HFF-Myc (cell line): ENCODE results near the gene DYNC1I1.

Experiments used
- DNase-seq: peaks from one replicate; pipeline ENCODE4 v3.0.0-alpha.2; 2011; ENCODE audit warnings: low read depth; ENCODE audit errors: extremely low read depth
- H3K4me3 ChIP-seq: replicated peaks from 2 replicates; pipeline ENCODE4 v1.5.1; 2011; ENCODE audit warnings: low read depth, mild to moderate bottlenecking, control low read depth, low read length
- TF ChIP-seq, protein P1 (sequence below): IDR thresholded peaks from 2 replicates; pipeline ENCODE4 v1.5.1; 2012; ENCODE audit warnings: mild to moderate bottlenecking, low read depth, low read length, control low read depth; ENCODE audit errors: missing control alignments

DYNC1I1 gene

DNA sequence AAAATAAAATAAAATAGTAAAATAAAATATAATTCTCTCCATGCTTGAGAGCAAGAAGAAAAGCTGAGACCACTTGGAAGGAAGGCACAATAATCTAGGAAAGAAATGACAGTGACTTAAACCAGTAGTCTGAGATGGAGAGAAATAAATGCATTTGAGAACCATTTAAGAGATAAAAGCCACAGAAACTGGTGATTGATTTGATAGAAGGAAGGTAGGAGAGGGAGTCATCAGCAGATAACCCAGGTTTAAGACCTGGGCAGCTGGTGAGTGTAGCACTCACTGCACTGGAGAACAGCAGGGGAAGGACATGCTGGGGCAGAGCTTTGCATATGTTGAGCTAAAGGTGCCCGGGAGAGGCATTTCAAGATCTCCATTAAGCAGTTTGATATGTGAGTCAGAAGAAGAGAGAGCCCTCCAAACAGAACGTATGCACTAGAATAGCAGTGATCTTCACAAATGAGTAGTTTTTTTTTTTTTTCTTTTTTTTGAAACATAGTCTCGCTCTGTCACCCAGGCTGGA lies 268.0 kb downstream of the DYNC1I1 start:
- H3K4me3 ChIP-seq = no peak overlapping the region
- no peak for DNase-seq
- TF ChIP-seq, protein P1, sequence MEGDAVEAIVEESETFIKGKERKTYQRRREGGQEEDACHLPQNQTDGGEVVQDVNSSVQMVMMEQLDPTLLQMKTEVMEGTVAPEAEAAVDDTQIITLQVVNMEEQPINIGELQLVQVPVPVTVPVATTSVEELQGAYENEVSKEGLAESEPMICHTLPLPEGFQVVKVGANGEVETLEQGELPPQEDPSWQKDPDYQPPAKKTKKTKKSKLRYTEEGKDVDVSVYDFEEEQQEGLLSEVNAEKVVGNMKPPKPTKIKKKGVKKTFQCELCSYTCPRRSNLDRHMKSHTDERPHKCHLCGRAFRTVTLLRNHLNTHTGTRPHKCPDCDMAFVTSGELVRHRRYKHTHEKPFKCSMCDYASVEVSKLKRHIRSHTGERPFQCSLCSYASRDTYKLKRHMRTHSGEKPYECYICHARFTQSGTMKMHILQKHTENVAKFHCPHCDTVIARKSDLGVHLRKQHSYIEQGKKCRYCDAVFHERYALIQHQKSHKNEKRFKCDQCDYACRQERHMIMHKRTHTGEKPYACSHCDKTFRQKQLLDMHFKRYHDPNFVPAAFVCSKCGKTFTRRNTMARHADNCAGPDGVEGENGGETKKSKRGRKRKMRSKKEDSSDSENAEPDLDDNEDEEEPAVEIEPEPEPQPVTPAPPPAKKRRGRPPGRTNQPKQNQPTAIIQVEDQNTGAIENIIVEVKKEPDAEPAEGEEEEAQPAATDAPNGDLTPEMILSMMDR = no peak

DNA sequence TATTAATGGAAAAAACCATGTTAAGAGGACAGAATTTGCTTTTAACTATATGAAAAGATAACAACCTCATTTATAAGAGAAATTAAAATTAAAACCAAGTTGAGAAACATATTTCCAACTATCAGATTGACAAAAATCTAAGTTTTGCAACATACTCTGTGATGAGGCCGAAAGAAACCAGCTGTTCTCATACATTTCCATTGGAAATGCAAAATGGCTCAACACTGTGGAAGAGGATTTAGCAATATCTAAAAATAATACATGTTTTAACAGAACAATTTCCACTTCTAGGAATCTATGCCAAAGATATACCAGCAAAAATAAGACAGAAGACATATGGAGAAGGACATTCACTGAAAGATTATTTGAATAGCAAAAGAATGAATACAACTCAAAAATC lies 268.8 kb downstream of the DYNC1I1 start:
- H3K4me3 ChIP-seq = no peak overlapping the region
- no peak for DNase-seq
- TF ChIP-seq, protein P1 = no peak

DNA sequence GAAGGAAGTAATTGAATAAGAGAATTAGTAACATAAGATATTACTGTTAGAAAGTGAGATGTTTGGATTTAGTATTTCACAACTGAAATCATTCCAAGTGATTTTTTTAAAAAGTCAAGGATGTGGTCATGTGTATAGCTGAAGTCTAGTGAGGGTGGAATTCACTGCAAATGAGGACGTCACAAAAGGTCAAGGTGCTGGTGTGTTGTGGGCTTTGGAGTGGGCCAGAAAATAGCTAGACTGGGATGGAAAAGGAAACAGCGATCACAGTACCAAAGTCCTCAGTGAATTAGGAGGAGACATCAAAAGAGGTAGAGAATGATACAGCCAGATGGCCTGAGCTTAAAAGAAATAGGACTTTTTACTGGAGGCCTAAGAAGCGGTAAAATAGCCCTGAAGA lies 272.8 kb downstream of the DYNC1I1 start:
- no peak overlapping the region for H3K4me3 ChIP-seq
- TF ChIP-seq, protein P1 = no peak
- no peak for DNase-seq

DNA sequence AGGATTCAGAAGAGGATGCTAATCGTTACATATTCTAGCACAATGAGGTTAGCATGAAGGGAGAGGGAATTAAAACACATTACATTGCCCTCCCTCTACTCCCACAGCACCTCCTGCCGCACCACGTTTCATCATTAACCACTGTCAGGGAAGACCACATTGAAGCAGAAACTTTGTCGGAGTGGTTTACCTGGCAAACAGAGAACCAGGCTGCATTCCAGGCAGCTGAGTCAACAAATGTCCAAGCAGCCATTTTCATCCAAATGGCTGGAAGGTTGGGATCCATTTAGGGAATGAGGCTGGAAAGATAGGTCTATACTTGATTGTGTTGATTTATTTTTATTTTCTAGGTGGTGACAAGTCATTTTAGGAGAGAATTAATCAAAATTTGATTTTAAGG lies 273.6 kb downstream of the DYNC1I1 start:
- no peak for DNase-seq
- TF ChIP-seq, protein P1 = no peak
- no peak overlapping the region for H3K4me3 ChIP-seq

DNA sequence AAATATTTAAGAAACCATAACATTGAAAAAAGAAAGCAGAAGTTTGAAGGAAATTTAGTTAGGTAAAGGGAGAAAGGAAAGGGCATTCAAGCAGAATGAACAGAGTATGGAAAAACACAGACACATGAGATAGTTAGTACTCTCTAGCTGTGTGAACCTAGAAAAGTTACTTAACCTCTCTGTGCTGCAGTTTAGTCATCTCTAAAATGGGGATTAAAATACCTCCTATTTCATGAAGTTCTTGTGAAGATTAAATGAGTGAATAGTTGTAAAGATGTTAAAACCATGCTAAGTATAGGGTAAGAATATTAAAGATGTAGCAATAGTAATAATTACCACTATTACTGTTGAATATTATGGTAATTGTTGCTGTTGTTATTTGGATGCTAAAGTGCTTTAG lies 279.9 kb downstream of the DYNC1I1 start:
- no peak for DNase-seq
- no peak overlapping the region for H3K4me3 ChIP-seq
- TF ChIP-seq, protein P1 = no peak

DNA sequence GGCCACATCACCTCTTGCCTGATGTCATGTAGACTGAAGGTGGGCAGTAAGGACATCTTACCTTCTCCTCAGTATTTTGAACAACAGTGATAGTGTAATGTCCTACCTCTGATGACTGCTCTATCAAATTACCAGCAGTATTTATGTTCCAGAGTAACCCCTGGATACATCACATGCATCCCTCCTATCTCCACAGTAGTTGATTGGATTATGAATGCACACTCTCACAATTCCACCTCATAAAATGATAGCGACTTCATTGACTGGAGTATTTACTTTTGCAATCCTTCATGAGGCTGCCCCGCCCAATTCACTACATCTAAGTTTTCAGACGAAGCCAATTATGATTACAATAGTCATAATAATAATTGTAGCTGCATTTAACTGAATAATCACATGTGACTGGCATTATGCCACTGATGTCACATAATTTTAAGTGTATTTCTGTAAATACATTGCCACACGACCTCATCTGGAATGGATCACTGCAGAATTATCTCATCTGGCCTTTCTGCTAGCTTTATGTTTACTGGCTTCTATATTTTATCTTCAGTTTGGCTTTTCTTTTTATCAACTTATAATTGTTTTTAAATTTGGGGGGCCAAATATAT lies 280.6 kb downstream of the DYNC1I1 start:
- no peak overlapping the region for H3K4me3 ChIP-seq
- DNase-seq = no peak
- TF ChIP-seq, protein P1 = no peak

DNA sequence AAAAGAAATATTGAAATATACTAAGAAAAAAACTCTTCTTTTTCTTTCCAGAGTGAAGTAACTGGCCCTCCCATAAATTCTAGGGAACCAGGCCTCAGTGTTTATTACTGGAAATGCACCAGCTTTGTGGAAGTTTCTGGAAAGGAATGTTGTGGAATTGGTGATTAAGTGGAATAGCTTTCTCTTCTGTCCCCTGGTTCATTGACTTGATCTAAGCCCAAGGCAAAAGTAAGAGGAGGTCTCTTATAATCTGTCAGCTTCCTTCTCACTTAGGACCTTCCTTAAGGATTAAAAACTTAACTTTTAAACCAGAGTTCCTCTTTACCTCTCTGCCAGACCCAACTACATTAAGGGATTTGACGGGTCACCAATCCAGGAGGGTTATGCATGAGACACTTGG lies 283.4 kb downstream of the DYNC1I1 start:
- no peak overlapping the region for H3K4me3 ChIP-seq
- TF ChIP-seq, protein P1 = no peak
- DNase-seq = no peak
